Measurements from ENCODE around the gene ZBTB12. TPM values are rescaled to one million over a fixed set of nuclear protein-coding genes. Genes with fewer than 3 reads are reported as not detected.
"Not testable (repeated sequence)": the region's sequence is repeated elsewhere in the genome, so short reads cannot be mapped to it uniquely, and the experiment has no call there.

Gene ZBTB12
- polyA plus RNA-seq, 1 donor (not counting 4 experiments of a cell fraction or from before 2014, with no cell fraction given), result 0.64 TPM

DNA sequence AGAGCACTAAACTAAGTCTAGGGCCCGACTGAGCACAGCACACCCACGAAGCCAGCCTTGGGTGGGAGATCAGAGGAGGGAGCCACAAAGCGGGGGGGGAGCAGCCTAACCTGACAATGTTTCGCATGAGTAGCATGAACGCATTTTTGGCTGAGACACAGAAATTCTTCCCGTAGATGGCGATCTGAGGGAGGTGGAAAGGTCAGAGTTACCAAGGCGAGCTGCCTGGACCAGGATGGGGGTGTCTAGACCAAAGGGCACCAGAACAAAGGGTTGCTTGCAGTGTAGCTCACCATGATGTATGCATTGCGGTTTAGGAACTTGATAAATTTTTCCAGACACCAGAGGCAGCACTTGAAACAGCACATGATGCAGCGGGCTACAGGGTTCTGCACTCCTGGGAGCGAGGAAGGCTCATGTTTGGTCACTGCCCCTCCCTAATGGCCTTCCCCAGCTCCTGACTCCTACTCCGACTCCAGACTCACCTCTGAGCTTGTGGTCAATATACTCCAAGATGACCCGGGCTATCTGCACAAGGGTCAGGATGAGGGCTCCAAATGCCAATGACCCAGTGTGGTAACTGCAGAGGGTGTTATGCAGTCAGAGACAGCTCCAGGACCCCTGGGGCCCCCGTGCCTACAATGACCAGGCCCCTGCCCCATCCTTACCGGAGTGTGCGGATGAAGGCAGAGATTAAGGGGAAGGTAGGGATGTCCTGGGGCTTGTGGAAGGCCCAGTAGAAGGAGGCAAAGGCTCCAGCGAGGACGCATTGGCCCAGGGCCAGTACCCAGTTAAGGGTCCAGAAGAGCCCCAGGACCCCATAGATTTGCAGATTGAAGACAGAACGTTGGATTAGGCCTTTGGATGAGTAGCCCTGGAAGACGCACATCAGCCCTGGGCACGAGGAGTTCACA lies 36.4 kb downstream of the ZBTB12 start:
- Histone ChIP-seq H3K4me3 (ENCODE audit: control insufficient read depth in 2 of 3, extremely low read depth in 1 of 3, insufficient read depth in 2 of 3, low read depth in 1 of 3, low read length in 3 of 3) (no peak overlapping the region), H3K4me1 (ENCODE audit: control insufficient read depth, extremely low read depth, insufficient read depth, low read length) (peaks cover 16% of the 10 kb centered on the region), H3K27me3 (ENCODE audit: control insufficient read depth, extremely low read depth, insufficient read depth, low read length) (no peaks in the 10 kb centered on the region), H3K9ac (ENCODE audit: control insufficient read depth, extremely low read depth, insufficient read depth, low read length) (no peak overlapping the region), H3K4me2 (ENCODE audit: control insufficient read depth, extremely low read depth, insufficient read depth, low read depth, low read length) (no peak overlapping the region), H3K9me1 (ENCODE audit: control insufficient read depth, extremely low read depth, insufficient read depth, low read length) (no peaks in the 10 kb centered on the region), H2AFZ (ENCODE audit: control insufficient read depth, low read length) (no peak overlapping the region), H4K20me1 (ENCODE audit: control insufficient read depth, extremely low read depth, insufficient read depth, low read length) (no peaks in the 10 kb centered on the region), H3K9me3 (ENCODE audit: control insufficient read depth, low read depth, low read length) (no peaks in the 10 kb centered on the region), H3K36me3 (ENCODE audit: control insufficient read depth in 2 of 2, extremely low read depth in 1 of 2, insufficient read depth in 2 of 2, low read length in 2 of 2) (peaks cover 1 to 8% of the 10 kb centered on the region in 2 experiments), H3K27ac (ENCODE audit: control insufficient read depth, insufficient read depth, low read length) (no peak overlapping the region), H3K79me2 (ENCODE audit: control insufficient read depth, insufficient read depth, low read length) (peaks cover 5% of the 10 kb centered on the region)
- FAIRE-seq (no peak), DNase-seq (ENCODE audit: low read depth, low spot score) (no peak)
- TF ChIP-seq EZH2 (IDR thresholded peaks at IDR 0.05; ENCODE audit: low read length), result no peak
- TF ChIP-seq, protein P1, sequence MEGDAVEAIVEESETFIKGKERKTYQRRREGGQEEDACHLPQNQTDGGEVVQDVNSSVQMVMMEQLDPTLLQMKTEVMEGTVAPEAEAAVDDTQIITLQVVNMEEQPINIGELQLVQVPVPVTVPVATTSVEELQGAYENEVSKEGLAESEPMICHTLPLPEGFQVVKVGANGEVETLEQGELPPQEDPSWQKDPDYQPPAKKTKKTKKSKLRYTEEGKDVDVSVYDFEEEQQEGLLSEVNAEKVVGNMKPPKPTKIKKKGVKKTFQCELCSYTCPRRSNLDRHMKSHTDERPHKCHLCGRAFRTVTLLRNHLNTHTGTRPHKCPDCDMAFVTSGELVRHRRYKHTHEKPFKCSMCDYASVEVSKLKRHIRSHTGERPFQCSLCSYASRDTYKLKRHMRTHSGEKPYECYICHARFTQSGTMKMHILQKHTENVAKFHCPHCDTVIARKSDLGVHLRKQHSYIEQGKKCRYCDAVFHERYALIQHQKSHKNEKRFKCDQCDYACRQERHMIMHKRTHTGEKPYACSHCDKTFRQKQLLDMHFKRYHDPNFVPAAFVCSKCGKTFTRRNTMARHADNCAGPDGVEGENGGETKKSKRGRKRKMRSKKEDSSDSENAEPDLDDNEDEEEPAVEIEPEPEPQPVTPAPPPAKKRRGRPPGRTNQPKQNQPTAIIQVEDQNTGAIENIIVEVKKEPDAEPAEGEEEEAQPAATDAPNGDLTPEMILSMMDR (optimal IDR thresholded peaks at IDR 0.05 in 1 of 3, IDR thresholded peaks at IDR 0.05 in 1 of 3, conservative IDR thresholded peaks at IDR 0.05 in 1 of 3; ENCODE audit: extremely low read depth in 1 of 3, insufficient read depth in 2 of 3, low read length in 3 of 3), result no peak
- dilution Hi-C loops (cut with MboI; ENCODE audit: extremely low pct_ligation_motif_present, low sequenced_read_pairs), result no loop called here

DNA sequence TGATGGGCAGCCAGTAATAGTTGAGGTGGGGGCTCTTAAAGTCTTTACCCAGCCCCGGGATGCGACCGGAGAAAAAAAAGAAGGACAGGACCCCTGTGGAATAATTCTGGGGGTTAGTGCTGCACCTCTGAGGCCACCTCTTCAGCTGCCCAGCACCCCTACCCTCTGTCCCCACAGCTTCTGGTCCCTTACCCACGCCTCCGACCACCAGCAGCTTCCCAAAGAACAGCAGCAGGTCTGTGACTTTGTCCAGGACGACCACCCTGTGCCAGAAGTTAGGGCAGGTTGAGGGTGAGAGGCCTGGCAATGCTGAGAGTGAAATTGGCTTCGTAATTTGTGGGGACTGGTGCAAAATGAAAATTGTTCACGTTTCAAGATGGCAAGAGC lies 37.1 kb downstream of the ZBTB12 start:
- no peak for FAIRE-seq

DNA sequence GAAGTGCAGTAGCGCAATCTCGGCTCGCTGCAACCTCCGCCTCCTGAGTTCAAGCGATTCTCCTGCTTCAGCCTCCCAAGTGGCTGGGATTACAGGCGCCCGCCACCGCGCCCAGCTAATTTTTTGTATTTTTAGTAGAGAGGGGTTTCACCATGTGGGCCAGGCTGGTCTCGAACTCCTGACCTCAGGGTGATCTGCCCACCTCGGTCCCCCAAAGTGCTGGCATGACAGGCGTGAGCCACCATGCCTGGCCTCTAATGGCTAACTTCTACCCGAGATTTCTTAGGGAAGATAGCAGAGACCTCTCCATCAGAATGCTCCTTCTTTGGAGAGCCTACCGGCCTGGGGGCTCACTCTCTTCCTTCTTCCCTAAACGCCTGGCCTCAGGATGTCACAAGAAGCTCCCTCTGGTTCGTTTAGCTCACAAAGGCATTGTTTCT lies 37.7 kb downstream of the ZBTB12 start:
- peaks cover 16% of the 10 kb centered on the region for H3K4me1 ChIP-seq (ENCODE audit: control insufficient read depth, extremely low read depth, insufficient read depth, low read length)
- H2AFZ ChIP-seq (ENCODE audit: control insufficient read depth, low read length); H3K9me3 ChIP-seq (ENCODE audit: control insufficient read depth, low read depth, low read length); H3K27me3 ChIP-seq (ENCODE audit: control insufficient read depth, extremely low read depth, insufficient read depth, low read length); DNase-seq (ENCODE audit: low read depth, low spot score); FAIRE-seq; H3K79me2 ChIP-seq (ENCODE audit: control insufficient read depth, insufficient read depth, low read length); H4K20me1 ChIP-seq (ENCODE audit: control insufficient read depth, extremely low read depth, insufficient read depth, low read length); H3K27ac ChIP-seq (ENCODE audit: control insufficient read depth, insufficient read depth, low read length); H3K9me1 ChIP-seq (ENCODE audit: control insufficient read depth, extremely low read depth, insufficient read depth, low read length); dilution Hi-C loops (cut with MboI; ENCODE audit: extremely low pct_ligation_motif_present, low sequenced_read_pairs): not testable (repeated sequence)
- H3K9ac ChIP-seq (ENCODE audit: control insufficient read depth, extremely low read depth, insufficient read depth, low read length), result peak overlapping the region; percentile 85
- H3K4me2 ChIP-seq (ENCODE audit: control insufficient read depth, extremely low read depth, insufficient read depth, low read depth, low read length), result peak overlapping the region; percentile 72
- peak overlapping the region; percentile 50 to 80 (median 64) for H3K4me3 ChIP-seq (ENCODE audit: control insufficient read depth in 2 of 3, extremely low read depth in 1 of 3, insufficient read depth in 2 of 3, low read depth in 1 of 3, low read length in 3 of 3)
- H3K36me3 ChIP-seq (ENCODE audit: control insufficient read depth in 2 of 2, extremely low read depth in 1 of 2, insufficient read depth in 2 of 2, low read length in 2 of 2), result peaks cover 10 to 15% of the 10 kb centered on the region in 2 experiments

More for the DNA sequence above, 37.1 kb downstream of the ZBTB12 start:
- Histone ChIP-seq H3K27me3 (ENCODE audit: control insufficient read depth, extremely low read depth, insufficient read depth, low read length) (no peaks in the 10 kb centered on the region), H3K27ac (ENCODE audit: control insufficient read depth, insufficient read depth, low read length) (no peak overlapping the region), H3K9ac (ENCODE audit: control insufficient read depth, extremely low read depth, insufficient read depth, low read length) (no peak overlapping the region), H3K9me3 (ENCODE audit: control insufficient read depth, low read depth, low read length) (no peaks in the 10 kb centered on the region), H3K4me2 (ENCODE audit: control insufficient read depth, extremely low read depth, insufficient read depth, low read depth, low read length) (no peak overlapping the region), H3K4me3 (ENCODE audit: control insufficient read depth in 2 of 3, extremely low read depth in 1 of 3, insufficient read depth in 2 of 3, low read depth in 1 of 3, low read length in 3 of 3) (no peak overlapping the region), H2AFZ (ENCODE audit: control insufficient read depth, low read length) (no peak overlapping the region), H3K36me3 (ENCODE audit: control insufficient read depth in 2 of 2, extremely low read depth in 1 of 2, insufficient read depth in 2 of 2, low read length in 2 of 2) (peaks cover 4 to 12% of the 10 kb centered on the region in 2 experiments), H3K79me2 (ENCODE audit: control insufficient read depth, insufficient read depth, low read length) (peaks cover 5% of the 10 kb centered on the region), H3K9me1 (ENCODE audit: control insufficient read depth, extremely low read depth, insufficient read depth, low read length) (no peaks in the 10 kb centered on the region), H3K4me1 (ENCODE audit: control insufficient read depth, extremely low read depth, insufficient read depth, low read length) (peaks cover 16% of the 10 kb centered on the region), H4K20me1 (ENCODE audit: control insufficient read depth, extremely low read depth, insufficient read depth, low read length) (no peaks in the 10 kb centered on the region)
- TF ChIP-seq, protein P1 (optimal IDR thresholded peaks at IDR 0.05 in 1 of 3, IDR thresholded peaks at IDR 0.05 in 1 of 3, conservative IDR thresholded peaks at IDR 0.05 in 1 of 3; ENCODE audit: extremely low read depth in 1 of 3, insufficient read depth in 2 of 3, low read length in 3 of 3), result no peak
- TF ChIP-seq EZH2 (IDR thresholded peaks at IDR 0.05; ENCODE audit: low read length), result no peak
- no peak for DNase-seq (ENCODE audit: low read depth, low spot score)
- dilution Hi-C loops (cut with MboI; ENCODE audit: extremely low pct_ligation_motif_present, low sequenced_read_pairs), result no loop called here

Measured in keratinocyte (primary cell).